HT-29 (cell line): Measurements from ENCODE around the gene PTPRE. TPM values are rescaled to one million over a fixed set of nuclear protein-coding genes. Genes with fewer than 3 reads are reported as not detected.
A peak's percentile ranks its signal among the peaks of the same experiment; 100 is the strongest.

ENCODE experiments used
- DNase-seq: peaks from one replicate; pipeline ENCODE4 v3.0.0-alpha.2; 2015; ENCODE audit warnings: low spot score
- total RNA-seq: library from RNA; depleted of rRNA; stranded (reverse); fragments of >200 nt; shearing (Covaris generic); gene quantifications from 2 replicates; pipeline ENCODE4 v1.2.3, GENCODE V29; 2014

PTPRE gene
- total RNA-seq, 1 experiment from 2014 or later = 3.4 TPM

- DNase-seq = no peak
These were observed 152.5 kb downstream of the PTPRE start for GRCh38 chr10:128059266-128059981.

- DNase-seq = no peak
These were observed 153.0 kb downstream of the PTPRE start for GRCh38 chr10:128059982-128060293.

- DNase-seq = no peak
These were observed 153.7 kb downstream of the PTPRE start for GRCh38 chr10:128060341-128061250.

- DNase-seq = no peak
These were observed 154.7 kb downstream of the PTPRE start for GRCh38 chr10:128061306-128062300.

- no peak for DNase-seq
These were observed 155.5 kb downstream of the PTPRE start for GRCh38 chr10:128062331-128062880.

GRCh38 chr10:128062881-128063563, 156.1 kb downstream of the PTPRE start:
- no peak for DNase-seq

GRCh38 chr10:128063736-128064107, 156.8 kb downstream of the PTPRE start:
- no peak for DNase-seq

- no peak for DNase-seq
These were observed 157.4 kb downstream of the PTPRE start for GRCh38 chr10:128064108-128064969.

- no peak for DNase-seq
These were observed 158.2 kb downstream of the PTPRE start for GRCh38 chr10:128064970-128065580.

- no peak for DNase-seq
These were observed 159.1 kb downstream of the PTPRE start for GRCh38 chr10:128065881-128066534.

GRCh38 chr10:128066870-128067382, 160.0 kb downstream of the PTPRE start:
- DNase-seq = no peak

GRCh38 chr10:128067691-128068397, 160.9 kb downstream of the PTPRE start:
- DNase-seq = no peak

GRCh38 chr10:128068398-128069285, 161.7 kb downstream of the PTPRE start:
- DNase-seq = no peak

- DNase-seq = peak; percentile 74
These were observed 162.6 kb downstream of the PTPRE start for GRCh38 chr10:128069351-128070051.

- DNase-seq = no peak
These were observed 163.3 kb downstream of the PTPRE start for GRCh38 chr10:128070161-128070560.

GRCh38 chr10:128070721-128071416, 164.0 kb downstream of the PTPRE start:
- no peak for DNase-seq
